MCF 10A (cell line): ENCODE data around the gene SRC. TPM values are rescaled to one million over a fixed set of nuclear protein-coding genes. Genes with fewer than 3 reads are reported as not detected.

Source experiments
- BruUV-seq: library from RNA; stranded (reverse); fragments of 400-500 nt; replicated peaks from 2 replicates; lab custom pipeline; 2021; lab: Mats Ljungman, UMichigan
- CTCF ChIA-PET: fragments of 300-600 bp; sonication (Branson Sonifier 250); formaldehyde crosslinking; extraction: SDS; loops from one replicate; lab custom pipeline; 2021; ENCODE audit warnings: antibody characterized with exemption, inconsistent platforms; lab: Yijun Ruan, JAX
- POLR2A ChIA-PET: fragments of 300-600, 350-650 bp; sonication (Branson Sonifier 250); formaldehyde crosslinking; extraction: SDS; loops from one replicate; lab custom pipeline; 2020; ENCODE audit warnings: antibody characterized with exemption, inconsistent platforms; lab: Yijun Ruan, JAX
- DNase-seq: peaks from one replicate; pipeline ENCODE4 v3.0.0-alpha.2; 2018; ENCODE audit not compliant: unreplicated experiment
- H3K27ac Mint-ChIP-seq: one replicate; pipeline ENCODE4 v1.8.0; 2022; ENCODE audit warnings: mild to moderate bottlenecking, low read depth, mixed read lengths; ENCODE audit not compliant: unreplicated experiment
- H3K27me3 Mint-ChIP-seq: one replicate; pipeline ENCODE4 v1.8.0; 2022; ENCODE audit warnings: mixed read lengths; ENCODE audit not compliant: insufficient read depth, unreplicated experiment
- H3K36me3 Mint-ChIP-seq: one replicate; pipeline ENCODE4 v1.8.0; 2022; ENCODE audit warnings: mild to moderate bottlenecking, moderate library complexity, mixed read lengths; ENCODE audit not compliant: insufficient read depth, unreplicated experiment
- H3K4me1 Mint-ChIP-seq: one replicate; pipeline ENCODE4 v1.8.0; 2022; ENCODE audit warnings: mixed read lengths; ENCODE audit not compliant: insufficient read depth, unreplicated experiment
- H3K4me3 Mint-ChIP-seq: one replicate; pipeline ENCODE4 v1.8.0; 2022; ENCODE audit warnings: mild to moderate bottlenecking, moderate library complexity, mixed read lengths; ENCODE audit not compliant: unreplicated experiment
- H3K9me3 Mint-ChIP-seq: one replicate; pipeline ENCODE4 v1.8.0; 2022; ENCODE audit warnings: mixed read lengths; ENCODE audit not compliant: unreplicated experiment
- intact Hi-C: fragments of 100-400 bp; cut with micrococcal nuclease; formaldehyde crosslinking; loops from 2 replicates; pipeline ENCODE4 v1.14.1; 2022
- total RNA-seq: library from RNA; stranded (reverse); gene quantifications from 2 replicates; pipeline ENCODE4 v1.2.3, GENCODE V29; 2022
- TF ChIP-seq, protein P1 (sequence below): fragments of 200-600 bp; IDR thresholded peaks from one replicate; pipeline ENCODE4 v1.8.0; 2022; ENCODE audit warnings: antibody characterized with exemption, mild to moderate bottlenecking; ENCODE audit not compliant: unreplicated experiment

Gene SRC
- total RNA-seq, 1 experiment from 2014 or later: 28.1 TPM

DNA sequence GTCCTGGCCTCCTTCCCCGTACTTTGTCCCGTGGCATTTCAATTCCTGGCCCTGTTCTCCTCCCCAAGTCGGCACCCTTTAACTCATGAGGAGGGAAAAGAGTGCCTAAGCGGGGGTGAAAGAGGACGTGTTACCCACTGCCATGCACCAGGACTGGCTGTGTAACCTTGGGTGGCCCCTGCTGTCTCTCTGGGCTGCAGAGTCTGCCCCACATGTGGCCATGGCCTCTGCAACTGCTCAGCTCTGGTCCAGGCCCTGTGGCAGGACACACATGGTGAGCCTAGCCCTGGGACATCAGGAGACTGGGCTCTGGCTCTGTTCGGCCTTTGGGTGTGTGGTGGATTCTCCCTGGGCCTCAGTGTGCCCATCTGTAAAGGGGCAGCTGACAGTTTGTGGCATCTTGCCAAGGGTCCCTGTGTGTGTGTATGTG is 58.5 kb downstream of the SRC start:
- H3K36me3 Mint-ChIP-seq: peaks cover 21% of the 10 kb centered on the region
- no peak overlapping the region for H3K27ac Mint-ChIP-seq
- no peaks in the 10 kb centered on the region for H3K9me3 Mint-ChIP-seq
- TF ChIP-seq, protein P1, sequence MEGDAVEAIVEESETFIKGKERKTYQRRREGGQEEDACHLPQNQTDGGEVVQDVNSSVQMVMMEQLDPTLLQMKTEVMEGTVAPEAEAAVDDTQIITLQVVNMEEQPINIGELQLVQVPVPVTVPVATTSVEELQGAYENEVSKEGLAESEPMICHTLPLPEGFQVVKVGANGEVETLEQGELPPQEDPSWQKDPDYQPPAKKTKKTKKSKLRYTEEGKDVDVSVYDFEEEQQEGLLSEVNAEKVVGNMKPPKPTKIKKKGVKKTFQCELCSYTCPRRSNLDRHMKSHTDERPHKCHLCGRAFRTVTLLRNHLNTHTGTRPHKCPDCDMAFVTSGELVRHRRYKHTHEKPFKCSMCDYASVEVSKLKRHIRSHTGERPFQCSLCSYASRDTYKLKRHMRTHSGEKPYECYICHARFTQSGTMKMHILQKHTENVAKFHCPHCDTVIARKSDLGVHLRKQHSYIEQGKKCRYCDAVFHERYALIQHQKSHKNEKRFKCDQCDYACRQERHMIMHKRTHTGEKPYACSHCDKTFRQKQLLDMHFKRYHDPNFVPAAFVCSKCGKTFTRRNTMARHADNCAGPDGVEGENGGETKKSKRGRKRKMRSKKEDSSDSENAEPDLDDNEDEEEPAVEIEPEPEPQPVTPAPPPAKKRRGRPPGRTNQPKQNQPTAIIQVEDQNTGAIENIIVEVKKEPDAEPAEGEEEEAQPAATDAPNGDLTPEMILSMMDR: no peak
- POLR2A ChIA-PET: interaction anchor here (0.7 kb wide), 1 partner anchor 122 kb away, joined by 3 read pairs; no protein-coding TSS in a partner anchor
- CTCF ChIA-PET: interaction anchor here (0.6 kb wide), 1 partner anchor 612 kb away, joined by 4 read pairs; no protein-coding TSS in a partner anchor
- H3K4me3 Mint-ChIP-seq: no peak overlapping the region
- no TSS peak for BruUV-seq
- H3K4me1 Mint-ChIP-seq: peaks cover 12% of the 10 kb centered on the region
- intact Hi-C loops: no loop called here
- no peak for DNase-seq
- H3K27me3 Mint-ChIP-seq: no peaks in the 10 kb centered on the region

DNA sequence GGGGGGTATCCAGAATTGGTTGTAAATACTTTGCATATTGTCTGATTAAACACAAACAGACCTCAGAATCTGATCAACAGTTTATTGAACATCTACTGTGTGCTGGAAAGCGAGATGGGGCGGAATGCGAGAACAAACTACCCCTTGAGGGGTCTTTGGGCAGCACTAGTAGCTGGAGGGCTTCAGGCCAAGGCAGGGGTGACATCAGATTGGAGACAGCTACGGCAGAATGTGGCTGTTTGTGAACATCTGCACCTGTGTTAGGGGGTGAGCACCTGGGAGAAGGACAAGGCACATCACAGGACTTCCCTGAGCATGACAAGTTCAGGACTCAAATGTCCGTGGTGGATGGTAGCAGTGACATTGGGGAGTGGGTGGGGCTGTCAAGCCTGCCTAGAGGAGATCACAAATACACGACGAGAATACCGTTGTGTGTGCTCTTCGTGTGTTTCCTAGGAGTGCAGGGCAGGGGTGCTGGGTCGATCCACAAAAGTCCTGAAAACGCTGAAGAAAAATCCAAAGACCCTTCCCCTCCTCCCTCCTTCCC is 59.5 kb downstream of the SRC start:
- Mint-ChIP-seq H3K27me3 (no peaks in the 10 kb centered on the region), H3K36me3 (peaks cover 21% of the 10 kb centered on the region), H3K4me1 (peaks cover 12% of the 10 kb centered on the region), H3K27ac (no peak overlapping the region), H3K9me3 (no peaks in the 10 kb centered on the region), H3K4me3 (peak overlapping the region; percentile 64)
- no peak for DNase-seq
- ChIA-PET POLR2A (no interaction called here), CTCF (interaction anchor here (0.6 kb wide), 1 partner anchor 611 kb away, joined by 4 read pairs; no protein-coding TSS in a partner anchor)
- intact Hi-C loops: loop anchor here (5.0 kb wide), 1 partner anchor 122 kb away; the partner anchor contains the start of gene BLCAP
- no TSS peak for BruUV-seq
- TF ChIP-seq, protein P1: no peak

DNA sequence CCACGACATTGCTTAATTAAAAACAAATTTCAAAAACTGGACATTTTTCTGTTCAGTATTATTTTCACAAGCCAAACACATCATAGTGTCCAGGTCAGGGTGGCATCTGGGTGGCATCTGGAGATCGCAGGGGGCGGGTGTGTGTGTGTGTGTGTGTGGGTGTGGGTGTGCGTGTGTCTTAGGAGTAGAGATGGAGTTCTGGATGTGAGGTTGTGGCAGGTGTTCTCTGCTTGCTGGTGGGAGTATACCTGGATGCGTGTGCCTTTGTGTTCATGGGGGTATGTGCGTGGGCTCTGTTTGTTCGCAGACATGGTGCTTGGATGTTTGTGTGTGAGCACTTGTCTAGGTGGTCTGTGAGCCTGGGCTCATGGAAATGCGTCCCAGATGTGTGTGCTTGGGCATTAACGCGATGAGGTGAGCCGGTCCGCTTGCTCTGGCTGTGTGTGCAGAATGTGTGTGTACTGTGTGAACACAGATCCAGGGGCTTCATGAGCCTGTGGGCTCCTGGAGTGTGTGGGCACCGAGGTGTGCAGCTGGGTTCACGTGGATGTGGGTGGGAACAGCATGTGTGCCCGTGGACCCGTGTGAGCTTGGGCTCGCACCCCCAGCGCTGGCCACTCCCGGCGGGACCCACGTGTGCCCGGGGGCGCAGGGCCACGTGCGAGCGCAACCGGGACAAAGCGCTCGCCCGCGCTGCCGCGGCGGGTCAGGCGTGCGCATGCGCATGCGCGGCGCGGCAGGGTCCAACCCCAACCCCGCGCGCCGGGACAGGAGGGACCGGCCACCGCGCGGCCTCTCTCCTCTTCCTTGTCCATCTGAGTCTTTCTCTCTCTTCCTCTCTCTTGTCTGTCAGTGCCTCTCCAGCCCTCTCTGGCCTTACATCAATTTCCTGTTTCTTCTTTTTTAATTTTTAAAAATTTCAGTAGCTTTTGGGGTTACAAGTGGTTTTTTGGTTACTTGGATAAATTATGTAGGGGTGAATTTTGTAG is 60.4 kb downstream of the SRC start:
- Mint-ChIP-seq H3K9me3 (no peaks in the 10 kb centered on the region), H3K27ac (no peak overlapping the region), H3K36me3 (peaks cover 21% of the 10 kb centered on the region), H3K4me1 (peaks cover 12% of the 10 kb centered on the region), H3K4me3 (peak overlapping the region; percentile 64), H3K27me3 (no peaks in the 10 kb centered on the region)
- TF ChIP-seq, protein P1: no peak
- ChIA-PET CTCF (no interaction called here), POLR2A (interaction anchor here (0.6 to 0.9 kb wide), 6 partner anchors 50 to 165 kb away, joined by 3 read pairs; no protein-coding TSS in a partner anchor)
- DNase-seq: peak; percentile 49
- intact Hi-C loops: loop anchor here (5.0 kb wide), 1 partner anchor 121 kb away; the partner anchor contains the start of gene BLCAP
- BruUV-seq: no TSS peak
